Ureter (tissue), 1 donor: Measurements from ENCODE around the gene SAT2. TPM values are rescaled to one million over a fixed set of nuclear protein-coding genes. Genes with fewer than 3 reads are reported as not detected.
"Not testable (repeated sequence)": the region's sequence is repeated elsewhere in the genome, so short reads cannot be mapped to it uniquely, and the experiment has no call there.

Experiments
- DNase-seq: peaks from one replicate; pipeline ENCODE4 v3.0.0-alpha.2; 2020; ENCODE audit warnings: low spot score
- total RNA-seq: library from RNA; stranded (reverse); gene quantifications from one replicate; pipeline ENCODE4 v1.2.4, GENCODE V29; 2023
- donor health status: DM: yes; HTN: yes; CAD: no.

The SAT2 gene
- total RNA-seq, 1 donor from 2014 or later: 57.1 TPM

DNA sequence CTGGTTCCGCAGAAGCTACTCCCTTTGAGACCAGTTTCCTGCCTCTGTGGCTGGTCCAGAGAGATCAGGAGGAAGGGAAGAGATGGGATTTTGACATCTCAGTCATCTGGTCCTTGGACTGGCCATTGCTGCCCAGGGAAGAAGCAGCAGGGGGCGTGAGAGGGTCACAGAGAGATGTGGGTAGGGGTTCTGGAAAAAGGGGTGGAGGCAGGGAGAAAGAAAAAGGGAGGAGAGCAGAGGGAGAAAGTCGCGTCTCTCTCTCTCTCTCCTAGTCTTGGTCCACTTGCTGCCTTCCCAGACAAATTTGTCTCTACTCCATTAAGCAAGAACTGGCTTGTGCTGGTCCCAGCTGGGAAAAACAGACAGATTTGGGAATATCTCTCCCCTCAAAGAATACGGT lies 6.8 kb upstream of the SAT2 start:
- no peak for DNase-seq

DNA sequence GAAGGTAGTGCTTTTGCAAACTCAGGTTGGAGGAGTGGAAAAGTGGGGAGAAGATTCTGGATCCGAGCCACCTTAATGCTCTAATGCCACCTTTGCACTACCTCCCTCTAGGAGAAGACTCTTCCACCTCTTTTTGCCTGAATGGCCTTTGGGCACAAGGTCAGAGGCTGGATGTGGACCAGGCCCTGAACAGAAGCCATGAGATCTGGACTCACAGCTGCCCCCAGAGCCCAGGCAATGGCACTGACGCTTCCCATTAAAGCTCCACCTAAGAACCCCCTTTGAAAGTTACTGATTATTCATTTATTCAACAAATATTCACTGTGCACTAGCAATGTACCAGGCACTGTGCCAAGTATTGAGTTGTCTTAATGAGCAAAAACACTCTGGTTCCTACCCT lies 5.5 kb upstream of the SAT2 start:
- DNase-seq: no peak

DNA sequence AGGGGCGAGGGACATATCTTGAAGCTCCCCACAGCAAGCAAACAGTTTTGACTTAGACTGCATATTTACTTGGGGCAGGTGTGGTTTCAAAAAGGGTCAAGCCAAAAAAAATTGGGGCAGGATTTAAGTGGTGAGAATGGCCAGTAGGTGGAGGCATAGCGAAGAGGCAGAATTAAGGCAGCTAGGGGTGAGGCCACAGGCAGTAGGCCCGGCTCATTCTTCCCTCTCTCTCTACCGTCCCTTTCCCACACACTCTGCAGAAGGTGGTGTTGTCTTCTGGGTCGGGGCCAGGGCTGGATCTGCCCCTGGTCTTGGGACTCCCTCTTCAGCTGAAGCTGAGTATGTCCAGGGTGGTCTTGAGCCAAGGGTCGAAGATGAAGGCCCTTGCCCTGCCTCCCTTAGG lies 4.9 kb upstream of the SAT2 start:
- DNase-seq: no peak

DNA sequence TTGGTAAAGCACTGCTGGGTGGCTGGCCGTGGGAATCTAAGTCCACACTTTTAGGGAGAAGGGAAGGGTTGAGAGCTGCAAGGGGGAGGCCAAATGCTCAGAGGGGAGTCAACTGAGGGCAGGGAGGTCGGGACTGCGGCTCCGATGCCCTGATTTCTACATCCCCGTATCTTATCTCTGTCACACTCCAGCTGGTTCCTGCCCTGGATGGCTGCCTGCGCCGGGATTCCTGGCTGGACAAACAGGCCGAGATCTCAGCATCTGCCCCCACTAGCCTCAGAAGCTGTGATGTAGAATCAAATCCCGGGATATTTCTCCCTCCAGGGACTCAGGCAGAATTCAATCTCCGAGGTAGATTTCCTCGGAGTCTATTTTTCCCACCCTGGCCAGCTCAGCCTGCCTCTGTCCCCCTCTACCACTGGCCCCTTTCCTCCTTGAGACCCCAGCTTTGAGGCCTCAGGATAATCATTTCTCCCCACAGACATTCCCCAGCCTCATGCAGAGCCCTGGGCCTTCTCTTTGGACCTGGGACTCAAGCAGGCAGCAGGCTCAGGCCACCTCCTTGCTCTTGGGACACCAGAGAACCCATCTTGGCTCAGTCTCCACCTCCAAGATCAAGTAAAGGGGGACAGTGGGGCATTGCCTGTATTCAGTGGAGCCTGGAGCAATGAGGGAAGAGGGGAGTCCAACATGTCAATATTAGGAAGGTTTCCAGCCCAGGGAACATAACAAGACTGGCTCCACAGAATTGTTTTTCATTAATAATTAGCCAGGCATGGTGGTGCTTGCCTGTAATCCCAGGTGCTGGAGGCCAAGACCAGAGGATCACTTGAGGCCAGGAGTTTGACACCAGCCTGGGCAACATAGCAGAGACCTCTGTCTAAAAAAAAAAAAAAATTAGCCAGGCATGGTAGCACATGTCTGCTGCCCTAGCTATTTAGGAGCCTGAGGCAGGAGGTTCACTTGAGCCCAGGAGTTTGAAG lies 4.1 kb upstream of the SAT2 start:
- no peak for DNase-seq

GRCh38 chr17:7629939-7630571 lies 2.4 kb upstream of the SAT2 start, which contains the start of gene SHBG:
Gene SHBG, plus strand, starts transcription at chr17:7630135. Its CDS starts 38 bp downstream, at chr17:7630173.
- no peak for DNase-seq

GRCh38 chr17:7626956-7627249 lies 718 bp downstream of the SAT2 start:
- no peak for DNase-seq

DNA sequence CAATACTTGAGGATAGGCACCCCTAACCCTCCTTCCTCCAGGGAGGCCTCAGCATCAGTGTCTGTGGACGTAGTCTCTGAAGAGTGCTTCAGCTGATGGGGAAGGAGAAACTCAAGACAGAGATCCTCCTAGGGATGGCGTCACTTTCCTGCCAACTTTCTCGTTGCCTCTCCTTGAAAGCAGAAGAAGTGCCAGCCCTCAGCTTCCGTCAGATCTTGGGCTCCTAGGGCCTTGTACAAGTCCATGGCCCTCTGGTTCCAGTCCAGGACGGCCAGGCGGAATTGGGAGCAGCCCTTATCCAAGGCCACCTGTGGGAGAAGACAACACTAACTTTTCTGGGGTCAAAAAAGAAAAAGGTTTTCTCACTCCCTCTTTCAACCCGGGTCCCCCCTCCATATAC lies 1.3 kb downstream of the SAT2 start:
- no peak for DNase-seq

- DNase-seq: not testable (repeated sequence)
Observed at GRCh38 chr17:7625749-7626148, 1.9 kb downstream of the SAT2 start.

GRCh38 chr17:7623661-7624060 lies 4.0 kb downstream of the SAT2 start:
- no peak for DNase-seq

GRCh38 chr17:7620835-7621234 lies 6.8 kb downstream of the SAT2 start:
- DNase-seq: no peak

- no peak for DNase-seq
Observed at GRCh38 chr17:7618608-7619007, 9.0 kb downstream of the SAT2 start.

DNA sequence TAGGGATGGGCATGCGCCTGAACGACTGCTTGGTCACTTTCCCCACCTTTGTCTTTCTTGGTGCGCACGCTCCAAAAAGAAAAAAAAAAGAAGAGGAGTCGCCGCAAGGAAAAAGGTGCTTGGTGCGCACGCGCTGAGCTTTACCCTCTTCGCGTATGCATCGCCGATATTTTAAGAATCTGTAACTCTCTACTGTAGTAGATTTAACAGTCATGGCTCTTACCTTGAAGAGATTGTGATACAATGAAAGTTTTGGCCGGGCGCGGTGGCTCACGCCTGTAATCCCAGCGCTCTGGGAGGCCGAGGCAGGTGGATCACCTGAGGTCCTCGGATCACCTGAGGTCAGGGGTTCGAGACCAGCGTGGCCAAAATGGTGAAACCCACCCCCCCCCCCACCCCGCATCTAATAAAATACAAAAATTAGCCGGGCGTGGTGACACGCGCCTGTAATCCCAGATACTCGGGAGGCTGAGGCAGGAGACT lies 12.3 kb downstream of the SAT2 start:
- no peak for DNase-seq

- peak; percentile 100 for DNase-seq
Observed at GRCh38 chr17:7614425-7615264, 13.0 kb downstream of the SAT2 start, which contains the start of gene FXR2. Gene FXR2, minus strand, starts transcription at chr17:7614897. Its CDS starts 365 bp downstream, at chr17:7614532.

DNA sequence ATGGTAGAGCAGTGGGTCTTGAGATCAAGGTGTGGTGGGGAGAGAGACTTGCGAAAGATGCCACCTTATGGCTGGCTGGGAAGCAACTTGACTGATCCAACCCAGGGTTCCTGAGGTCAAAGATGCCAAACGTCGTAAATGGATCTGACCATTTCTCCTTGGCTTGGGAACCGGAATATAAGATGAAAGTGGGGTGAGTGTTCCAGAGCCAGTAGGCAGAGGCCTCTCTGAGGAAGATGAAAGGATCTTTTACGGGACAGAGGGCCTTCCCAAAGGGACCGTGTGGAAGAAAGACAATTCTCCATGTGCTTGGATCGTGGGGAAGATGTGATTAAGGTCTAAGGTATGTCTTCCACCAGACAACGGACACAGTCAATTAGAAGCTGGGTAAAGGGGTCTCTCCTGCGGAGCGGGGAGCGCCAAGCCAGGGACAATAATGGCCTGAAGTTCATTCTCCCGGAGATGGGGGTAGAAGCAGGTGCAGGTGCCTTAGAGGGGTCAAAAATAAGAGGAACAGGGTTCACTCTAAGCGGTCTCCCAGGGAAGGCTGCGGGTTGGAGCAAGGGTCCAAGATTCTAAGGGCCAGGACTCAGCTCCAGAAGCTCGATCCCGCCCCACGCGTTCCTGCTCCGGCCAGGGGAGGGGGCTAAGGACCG lies 13.7 kb downstream of the SAT2 start:
- no peak for DNase-seq

DNA sequence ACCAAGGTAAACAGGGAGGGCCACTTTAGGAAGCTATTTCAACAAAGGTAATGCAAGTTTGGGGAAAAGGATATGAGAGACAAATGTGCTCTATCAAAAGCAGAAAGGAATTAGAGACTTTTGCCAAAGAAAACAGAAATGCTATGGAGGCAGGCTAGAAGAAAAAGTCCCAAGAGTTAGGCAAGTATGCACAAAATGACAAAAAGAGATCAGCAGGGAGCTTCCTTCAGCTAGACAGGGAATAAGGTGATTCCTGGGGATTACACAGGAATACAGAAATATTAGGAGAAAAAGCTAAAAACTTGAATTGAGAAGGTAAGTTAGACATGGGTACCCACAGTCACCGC lies 15.4 kb downstream of the SAT2 start:
- no peak for DNase-seq

DNA sequence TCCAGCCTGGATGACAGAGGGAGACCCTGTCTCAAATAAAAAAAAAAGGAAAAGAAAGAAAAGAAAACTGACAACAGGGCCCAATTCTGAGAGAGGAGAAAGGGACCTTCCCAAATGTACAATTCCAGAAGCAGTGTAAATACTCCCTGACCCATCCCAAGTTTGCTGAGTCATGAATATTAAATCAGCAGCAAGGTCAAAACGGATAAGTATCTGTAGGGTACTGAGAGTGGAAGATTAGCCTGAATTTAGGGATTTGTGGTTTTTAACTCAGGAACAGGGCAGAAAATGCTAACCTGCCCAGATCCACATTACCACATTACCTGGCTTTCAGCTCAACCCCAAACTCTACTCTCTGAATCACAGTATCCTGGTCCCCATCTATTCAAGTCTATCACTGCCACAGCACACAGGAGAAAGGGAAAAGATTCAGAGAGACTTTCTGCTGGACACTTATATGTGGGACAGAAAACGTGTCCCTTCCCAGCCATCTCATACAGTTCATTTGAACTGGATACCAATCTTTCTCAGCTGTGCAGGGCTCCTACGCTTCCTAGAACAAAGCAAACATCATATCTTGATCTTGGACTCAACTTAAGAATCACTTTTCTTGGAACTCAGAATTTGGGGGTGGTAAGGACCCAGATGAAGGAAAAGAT lies 15.9 kb downstream of the SAT2 start:
- no peak for DNase-seq

GRCh38 chr17:7610641-7611040 lies 17.0 kb downstream of the SAT2 start:
- DNase-seq: no peak

- no peak for DNase-seq
Observed at GRCh38 chr17:7606280-7606679, 21.3 kb downstream of the SAT2 start.

DNA sequence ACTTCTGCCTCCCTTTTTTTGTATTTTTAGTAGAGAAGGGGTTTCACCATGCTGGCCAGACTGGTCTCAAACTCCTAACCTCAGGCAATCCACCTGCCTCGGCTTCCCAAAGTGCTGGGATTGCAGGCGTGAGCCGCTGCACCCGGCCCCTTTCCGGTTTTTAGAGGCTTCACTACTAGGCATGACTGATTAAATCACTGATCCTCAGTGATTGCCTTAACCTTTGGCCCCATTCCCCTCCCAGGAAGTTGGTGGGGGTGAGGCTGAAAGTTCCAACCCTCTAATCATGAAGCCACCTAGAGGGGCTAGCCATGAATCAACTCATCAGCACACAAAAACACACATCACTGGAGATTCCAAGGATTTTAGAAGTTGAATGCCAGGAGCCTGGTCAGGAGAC lies 30.1 kb downstream of the SAT2 start:
- not testable (repeated sequence) for DNase-seq

DNA sequence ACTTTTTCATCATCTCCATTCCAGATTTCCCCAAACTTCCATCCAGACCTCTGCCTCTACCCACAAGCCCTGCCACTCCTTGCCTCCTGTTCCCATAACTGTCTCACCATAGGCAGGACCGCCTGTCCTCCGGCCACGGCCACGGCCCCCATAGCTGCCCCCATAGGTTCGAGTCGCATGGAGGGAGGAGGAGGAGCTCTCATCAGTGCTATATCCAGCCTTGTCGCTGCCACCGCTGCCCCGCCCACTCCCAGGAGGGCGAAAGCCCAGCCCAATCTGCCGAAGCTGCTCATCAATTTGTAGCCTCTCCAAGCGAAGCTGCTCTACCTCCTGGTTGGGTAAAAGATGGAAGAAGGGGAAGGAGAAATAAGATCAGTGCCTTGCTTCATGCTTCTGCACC lies 34.3 kb downstream of the SAT2 start:
- no peak for DNase-seq

DNA sequence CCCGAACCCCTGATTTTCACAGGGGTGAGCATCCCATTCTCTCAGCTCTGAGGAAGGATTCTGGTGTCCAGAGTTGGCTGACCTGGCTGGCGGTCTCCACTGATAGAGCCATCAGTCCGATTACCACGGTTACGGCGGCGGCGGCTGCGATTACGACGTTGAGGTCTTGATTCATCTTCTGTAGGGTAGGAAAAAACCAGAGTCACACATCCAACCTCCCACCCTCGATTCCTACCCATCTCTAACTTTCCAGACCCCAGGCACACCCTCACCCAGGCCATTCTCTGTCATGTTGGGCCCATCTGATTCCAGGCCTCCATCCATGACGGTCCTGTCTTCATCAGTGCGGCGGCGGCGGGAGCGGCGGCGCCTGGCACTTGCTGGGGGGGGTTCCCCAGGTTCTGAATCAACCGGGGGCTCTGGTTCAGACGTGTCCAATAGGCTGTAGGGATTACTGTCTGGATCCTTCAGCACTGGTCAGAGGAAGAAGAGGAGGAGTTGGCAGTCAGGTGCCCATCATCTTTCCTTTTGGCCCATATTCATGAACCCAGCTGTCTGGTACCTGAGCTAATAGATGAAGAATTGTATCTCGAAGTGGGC lies 35.1 kb downstream of the SAT2 start:
- no peak for DNase-seq
